ENCODE data around the gene BIRC2.

- TF ChIP-seq, protein P1, sequence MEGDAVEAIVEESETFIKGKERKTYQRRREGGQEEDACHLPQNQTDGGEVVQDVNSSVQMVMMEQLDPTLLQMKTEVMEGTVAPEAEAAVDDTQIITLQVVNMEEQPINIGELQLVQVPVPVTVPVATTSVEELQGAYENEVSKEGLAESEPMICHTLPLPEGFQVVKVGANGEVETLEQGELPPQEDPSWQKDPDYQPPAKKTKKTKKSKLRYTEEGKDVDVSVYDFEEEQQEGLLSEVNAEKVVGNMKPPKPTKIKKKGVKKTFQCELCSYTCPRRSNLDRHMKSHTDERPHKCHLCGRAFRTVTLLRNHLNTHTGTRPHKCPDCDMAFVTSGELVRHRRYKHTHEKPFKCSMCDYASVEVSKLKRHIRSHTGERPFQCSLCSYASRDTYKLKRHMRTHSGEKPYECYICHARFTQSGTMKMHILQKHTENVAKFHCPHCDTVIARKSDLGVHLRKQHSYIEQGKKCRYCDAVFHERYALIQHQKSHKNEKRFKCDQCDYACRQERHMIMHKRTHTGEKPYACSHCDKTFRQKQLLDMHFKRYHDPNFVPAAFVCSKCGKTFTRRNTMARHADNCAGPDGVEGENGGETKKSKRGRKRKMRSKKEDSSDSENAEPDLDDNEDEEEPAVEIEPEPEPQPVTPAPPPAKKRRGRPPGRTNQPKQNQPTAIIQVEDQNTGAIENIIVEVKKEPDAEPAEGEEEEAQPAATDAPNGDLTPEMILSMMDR (IDR thresholded peaks at IDR 0.05), result no peak
- no peak for TF ChIP-seq POLR2A (IDR thresholded peaks at IDR 0.05)
Observed at GRCh38 chr11:102309621-102310541, 37.1 kb upstream of the BIRC2 start.
